ENCODE data around the gene BAZ1A. TPM values are rescaled to one million over a fixed set of nuclear protein-coding genes. Genes with fewer than 3 reads are reported as not detected.

The BAZ1A gene
- total RNA-seq, 1 experiment from 2014 or later = 24.2 TPM

- Histone ChIP-seq H3K9ac (ENCODE audit: low read length) (no peak overlapping the region), H3K36me3 (ENCODE audit: control insufficient read depth in 1 of 2, insufficient read depth in 2 of 2, low read length in 2 of 2) (peaks cover 0 to 2% of the 10 kb centered on the region in 2 experiments; a peak in 2 of 4 replicates), H3K4me3 (replicated peaks in 1 of 2; ENCODE audit: low read depth in 1 of 2, low read length in 2 of 2) (no peak overlapping the region), H3K27me3 (ENCODE audit: insufficient read depth, low read length) (no peaks in the 10 kb centered on the region), H4K20me1 (ENCODE audit: insufficient read depth) (no peaks in the 10 kb centered on the region), H3K4me2 (ENCODE audit: low read length) (no peak overlapping the region), H3K9me2 (ENCODE audit: insufficient read depth) (no peaks in the 10 kb centered on the region), H3K27ac (ENCODE audit: low read depth, low read length) (no peak overlapping the region), H3K9me3 (ENCODE audit: control insufficient read depth in 1 of 2, insufficient read depth in 1 of 2, low read depth in 1 of 2, low read length in 2 of 2) (no peaks in the 10 kb centered on the region), H3K4me1 (ENCODE audit: control insufficient read depth in 1 of 2, insufficient read depth in 2 of 2, low read length in 2 of 2) (no peaks in the 10 kb centered on the region), H2AFZ (ENCODE audit: low read depth, low read length, poor library complexity, severe bottlenecking) (no peak overlapping the region), H3K79me2 (ENCODE audit: insufficient read depth, low read length) (peaks cover 23% of the 10 kb centered on the region)
- ChIA-PET POLR2A (no interaction called here), CTCF (no interaction called here), RAD21 (ENCODE audit: low non-redundant PET in 1 of 2, low total read pairs in 2 of 2, uncharacterized antibody in 2 of 2, unreplicated experiment in 2 of 2) (no interaction called here)
- ATAC-seq = no peak
- BruUV-seq (replicated peaks) = no TSS peak
- no peak for DNase-seq (ENCODE audit: low read depth, low spot score)
- TF ChIP-seq ZFX (IDR thresholded peaks at IDR 0.05) (no peak), CEBPB (IDR thresholded peaks at IDR 0.05; ENCODE audit: low read depth) (no peak), REST (IDR thresholded peaks at IDR 0.05; ENCODE audit: low read depth) (no peak)
- intact Hi-C loops (cut with micrococcal nuclease) = no loop called here
These were observed 17.3 kb downstream of the BAZ1A start for GRCh38 chr14:34857689-34858449.

- POLR2A ChIA-PET = no interaction called here
- RAD21 ChIA-PET (ENCODE audit: low non-redundant PET in 1 of 2, low total read pairs in 2 of 2, uncharacterized antibody in 2 of 2, unreplicated experiment in 2 of 2) = no interaction called here
- intact Hi-C loops (cut with micrococcal nuclease) = no loop called here
- no peak overlapping the region for H3K4me3 ChIP-seq (replicated peaks in 1 of 2; ENCODE audit: low read depth in 1 of 2, low read length in 2 of 2)
- H3K27me3 ChIP-seq (ENCODE audit: insufficient read depth, low read length) = no peaks in the 10 kb centered on the region
- H3K4me2 ChIP-seq (ENCODE audit: low read length) = no peak overlapping the region
- H3K36me3 ChIP-seq (ENCODE audit: control insufficient read depth in 1 of 2, insufficient read depth in 2 of 2, low read length in 2 of 2) = no peaks in the 10 kb centered on the region; a peak in 1 of 4 replicates
- CTCF ChIA-PET = no interaction called here
- peaks cover 13% of the 10 kb centered on the region for H3K79me2 ChIP-seq (ENCODE audit: insufficient read depth, low read length)
- no peak overlapping the region for H3K9ac ChIP-seq (ENCODE audit: low read length)
- DNase-seq (ENCODE audit: low read depth, low spot score) (no peak), ATAC-seq (no peak)
- no peak overlapping the region for H2AFZ ChIP-seq (ENCODE audit: low read depth, low read length, poor library complexity, severe bottlenecking)
- no peak overlapping the region for H3K27ac ChIP-seq (ENCODE audit: low read depth, low read length)
- H3K4me1 ChIP-seq (ENCODE audit: control insufficient read depth in 1 of 2, insufficient read depth in 2 of 2, low read length in 2 of 2) = no peaks in the 10 kb centered on the region; a peak in 1 of 4 replicates
- no TSS peak for BruUV-seq (replicated peaks)
- H3K9me2 ChIP-seq (ENCODE audit: insufficient read depth) = no peaks in the 10 kb centered on the region
- H4K20me1 ChIP-seq (ENCODE audit: insufficient read depth) = no peaks in the 10 kb centered on the region
- H3K9me3 ChIP-seq (ENCODE audit: control insufficient read depth in 1 of 2, insufficient read depth in 1 of 2, low read depth in 1 of 2, low read length in 2 of 2) = no peaks in the 10 kb centered on the region
- TF ChIP-seq SIN3A (IDR thresholded peaks at IDR 0.05; ENCODE audit: low read depth) = no peak
- no peak for TF ChIP-seq ZBTB33 (IDR thresholded peaks at IDR 0.05; ENCODE audit: extremely low read depth, insufficient replicate concordance, low read length)
- TF ChIP-seq SRF (IDR thresholded peaks at IDR 0.05; ENCODE audit: low read depth) = no peak
- no peak for TF ChIP-seq ATF3 (IDR thresholded peaks at IDR 0.05)
- no peak for TF ChIP-seq REST (IDR thresholded peaks at IDR 0.05; ENCODE audit: low read depth)
- TF ChIP-seq ZFX (IDR thresholded peaks at IDR 0.05) = no peak
- no peak for TF ChIP-seq RAD21 (IDR thresholded peaks at IDR 0.05; ENCODE audit: low read depth)
- no peak for TF ChIP-seq YY1 (IDR thresholded peaks at IDR 0.05; ENCODE audit: extremely low read depth, insufficient replicate concordance, low read depth, low read length)
These were observed 22.1 kb downstream of the BAZ1A start for GRCh38 chr14:34853041-34853440.

Measured in HCT116 (cell line).